Placental pericyte (primary cell): Measurements from ENCODE around the gene SMARCD3. TPM values are rescaled to one million over a fixed set of nuclear protein-coding genes. Genes with fewer than 3 reads are reported as not detected.

Experiments
- total RNA-seq: library from RNA; depleted of rRNA; stranded (reverse); fragments of >200 nt; gene quantifications from 2 replicates; pipeline ENCODE4 v1.2.3, GENCODE V29; 2012

The SMARCD3 gene
- 24.5 and 30.2 TPM in 2 replicates for total RNA-seq

DNA sequence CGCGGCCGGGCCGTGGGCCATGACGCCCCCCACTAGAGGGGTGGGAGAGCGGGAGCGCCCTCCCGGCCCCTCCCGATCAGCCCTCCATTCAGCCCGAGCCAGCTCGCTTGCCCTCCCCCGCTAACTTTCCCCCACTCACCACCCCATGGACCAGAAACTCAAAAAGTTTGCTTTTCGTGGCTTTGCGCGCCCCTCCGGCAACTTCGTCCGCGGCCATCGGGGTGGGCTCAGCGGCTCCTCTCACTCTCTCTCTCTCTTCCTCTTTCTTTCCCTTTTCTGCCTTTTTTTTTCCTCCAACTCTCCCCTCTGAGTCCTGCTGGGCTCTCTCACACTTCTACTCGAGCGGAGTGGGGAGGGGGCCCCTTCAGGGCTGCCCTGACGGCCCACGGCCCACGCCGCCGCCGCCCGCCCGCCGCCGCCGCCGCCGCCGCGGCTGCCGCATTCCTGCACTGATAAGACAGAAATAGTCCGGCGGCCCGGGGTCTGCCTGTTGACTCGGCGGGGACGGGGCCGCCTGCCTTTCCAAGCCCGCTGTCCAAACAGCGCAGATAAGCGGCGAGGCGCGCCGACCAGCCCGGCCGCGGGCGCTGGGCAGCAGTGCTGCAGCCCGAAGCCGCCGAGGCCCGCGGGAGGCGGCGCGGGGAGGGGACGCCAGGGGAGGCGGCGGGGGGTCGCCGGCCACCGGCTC lies at the start of gene SMARCD3:
TSS of gene SMARCD3 (minus strand) at position 349 of the 688 bp plus-strand sequence. CDS start at position 217, 132 bp downstream.

DNA sequence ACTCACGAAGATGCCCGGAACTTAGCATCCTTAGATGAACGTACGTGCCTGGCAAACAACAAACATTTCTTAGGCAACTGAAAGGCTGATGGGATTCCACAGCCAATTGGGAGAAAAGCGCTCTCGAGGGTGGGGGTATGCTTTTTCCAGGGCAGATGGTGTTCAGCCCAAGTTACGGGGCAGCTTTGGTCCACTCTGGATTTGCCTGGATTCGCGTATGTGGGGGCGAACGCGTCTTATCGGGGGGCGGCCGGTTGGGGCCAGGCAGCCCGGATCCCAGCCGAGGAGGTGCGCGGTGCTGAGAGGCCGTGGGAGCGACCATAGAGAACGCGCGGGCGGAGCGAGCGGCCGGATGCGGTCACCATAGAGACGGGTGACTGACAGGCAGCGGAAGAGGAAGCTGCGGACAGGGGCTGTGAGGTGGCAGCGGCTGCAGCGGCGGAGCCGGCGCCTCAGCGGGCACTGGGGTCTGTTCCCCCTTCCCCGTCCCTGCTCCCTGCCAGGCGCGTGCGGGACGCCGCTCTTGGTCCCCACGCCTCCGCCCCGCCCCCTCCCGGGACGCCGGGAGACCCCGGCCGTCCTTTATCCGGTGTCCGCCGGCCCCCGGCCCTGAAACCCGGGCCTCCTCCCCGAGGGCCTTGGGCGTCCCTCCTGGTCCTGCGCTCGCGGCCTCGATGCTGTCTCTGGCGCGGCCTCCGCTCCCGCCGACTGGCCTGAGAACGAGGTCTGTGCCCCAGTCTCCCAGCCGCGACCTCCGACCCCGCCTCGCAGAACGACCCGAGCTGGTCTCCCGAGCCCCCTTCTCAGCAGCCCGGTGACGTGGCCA lies 16.2 kb downstream of the SMARCD3 start, which contains the start of gene CHPF2:
TSS of gene CHPF2 (plus strand) at position 393 of the 826 bp plus-strand sequence. CDS start 1,529 bp downstream, outside the sequence.

GRCh38 chr7:151226875-151227782 lies 21.4 kb downstream of the SMARCD3 start, which contains the start of gene ABCF2:
Gene ABCF2 (minus strand): TSS chr7:151227205. CDS start chr7:151226458, 747 bp downstream.

GRCh38 chr7:151210087-151210854 lies 38.2 kb downstream of the SMARCD3 start, which contains the start of gene H2BK1:
Gene H2BK1 (minus strand): TSS chr7:151210488. CDS start chr7:151210318, 170 bp downstream.

Other genes with a start within 250 kb of the SMARCD3 start
- not detected in 2 replicates for gene ATG9B, start 224.2 kb downstream of the SMARCD3 start, total RNA-seq
- gene ABCB8, start 220.2 kb downstream of the SMARCD3 start, total RNA-seq: 39.4 and 51.7 TPM in 2 replicates
- gene ASIC3, start 200.2 kb downstream of the SMARCD3 start, total RNA-seq: 0.44 TPM in 1 of 2 replicates, not detected in the other
- gene CDK5, start 190.8 kb downstream of the SMARCD3 start, total RNA-seq: 18.2 and 29.6 TPM in 2 replicates
- 155 and 223 TPM in 2 replicates for gene SLC4A2, start 189.1 kb downstream of the SMARCD3 start, total RNA-seq
- gene FASTK, start 167.9 kb downstream of the SMARCD3 start, total RNA-seq: 76.6 and 103 TPM in 2 replicates
- gene TMUB1, start 165.2 kb downstream of the SMARCD3 start, total RNA-seq: 29.1 and 33.1 TPM in 2 replicates
- gene AGAP3, start 162.2 kb downstream of the SMARCD3 start, total RNA-seq: 79.2 and 89.7 TPM in 2 replicates
- not detected in 2 replicates for gene GBX1, start 81.0 kb downstream of the SMARCD3 start, total RNA-seq
- not detected in 2 replicates for gene ASB10, start 61.4 kb downstream of the SMARCD3 start, total RNA-seq
- not detected in 2 replicates for gene H2BK1, start 38.2 kb downstream of the SMARCD3 start, total RNA-seq
- gene ABCF2, start 21.5 kb downstream of the SMARCD3 start, total RNA-seq: 71.6 and 94.5 TPM in 2 replicates
- gene CHPF2, start 16.2 kb downstream of the SMARCD3 start, total RNA-seq: 92.8 and 125 TPM in 2 replicates
- gene NUB1, start 93.1 kb upstream of the SMARCD3 start, total RNA-seq: 30.8 and 68.1 TPM in 2 replicates
- gene WDR86, start 161.3 kb upstream of the SMARCD3 start, total RNA-seq: 3.1 TPM in 1 of 2 replicates, not detected in the other
- gene CRYGN, start 191.4 kb upstream of the SMARCD3 start, total RNA-seq: not detected in 2 replicates